Measurements from ENCODE around the gene C19orf47.

Gene C19orf47

DNA sequence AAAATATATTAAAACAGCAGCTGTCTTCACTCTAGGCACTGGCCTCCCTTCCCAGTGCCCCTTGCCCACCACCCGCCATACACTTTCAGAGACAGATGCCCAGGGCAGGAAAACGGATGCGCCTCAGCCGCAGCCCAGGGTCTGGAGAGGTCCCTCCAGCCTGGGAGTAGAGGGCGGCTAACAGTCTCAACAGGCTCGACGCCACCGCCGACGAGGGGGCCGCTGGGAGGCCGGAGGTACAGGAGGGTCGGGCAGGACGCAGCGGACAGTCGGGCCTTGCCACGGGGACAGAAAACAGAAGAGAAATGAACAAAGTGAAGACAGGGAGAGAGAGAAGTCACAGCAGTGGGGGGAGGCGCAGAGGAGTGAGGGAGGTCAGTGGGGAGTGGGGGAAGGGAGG is 27.1 kb downstream of the C19orf47 start:
- TF ChIP-seq, protein P1, sequence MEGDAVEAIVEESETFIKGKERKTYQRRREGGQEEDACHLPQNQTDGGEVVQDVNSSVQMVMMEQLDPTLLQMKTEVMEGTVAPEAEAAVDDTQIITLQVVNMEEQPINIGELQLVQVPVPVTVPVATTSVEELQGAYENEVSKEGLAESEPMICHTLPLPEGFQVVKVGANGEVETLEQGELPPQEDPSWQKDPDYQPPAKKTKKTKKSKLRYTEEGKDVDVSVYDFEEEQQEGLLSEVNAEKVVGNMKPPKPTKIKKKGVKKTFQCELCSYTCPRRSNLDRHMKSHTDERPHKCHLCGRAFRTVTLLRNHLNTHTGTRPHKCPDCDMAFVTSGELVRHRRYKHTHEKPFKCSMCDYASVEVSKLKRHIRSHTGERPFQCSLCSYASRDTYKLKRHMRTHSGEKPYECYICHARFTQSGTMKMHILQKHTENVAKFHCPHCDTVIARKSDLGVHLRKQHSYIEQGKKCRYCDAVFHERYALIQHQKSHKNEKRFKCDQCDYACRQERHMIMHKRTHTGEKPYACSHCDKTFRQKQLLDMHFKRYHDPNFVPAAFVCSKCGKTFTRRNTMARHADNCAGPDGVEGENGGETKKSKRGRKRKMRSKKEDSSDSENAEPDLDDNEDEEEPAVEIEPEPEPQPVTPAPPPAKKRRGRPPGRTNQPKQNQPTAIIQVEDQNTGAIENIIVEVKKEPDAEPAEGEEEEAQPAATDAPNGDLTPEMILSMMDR (IDR thresholded peaks at IDR 0.05; ENCODE audit: poor library complexity, severe bottlenecking): no peak
- peaks cover 43% of the 10 kb centered on the region for H3K36me3 ChIP-seq (ENCODE audit: low read depth)

DNA sequence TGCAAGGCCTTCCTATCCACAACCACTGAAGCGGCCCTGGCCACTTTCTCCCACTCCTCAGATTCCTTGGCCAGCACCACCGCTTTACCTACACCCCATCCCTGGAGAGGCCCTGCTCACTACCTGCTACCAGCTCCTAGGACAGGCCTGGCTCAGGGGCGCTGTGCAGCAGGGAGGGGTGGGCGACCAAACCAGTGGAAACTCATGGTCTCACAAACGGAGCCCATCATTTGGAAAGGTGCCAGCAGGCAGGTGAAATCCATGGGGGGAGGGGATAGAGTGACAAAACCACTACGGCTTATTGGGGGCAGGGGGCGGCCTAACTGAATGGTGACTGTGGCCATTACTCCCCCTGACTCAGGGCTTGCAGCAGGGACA is 27.6 kb downstream of the C19orf47 start:
- Histone ChIP-seq H3K27me3 (ENCODE audit: insufficient read depth, poor library complexity, severe bottlenecking) (no peaks in the 10 kb centered on the region), H3K9me3 (ENCODE audit: severe bottlenecking) (no peaks in the 10 kb centered on the region), H3K27ac (ENCODE audit: poor library complexity, severe bottlenecking) (no peak overlapping the region), H3K36me3 (ENCODE audit: low read depth) (peaks cover 38% of the 10 kb centered on the region), H3K4me1 (ENCODE audit: insufficient read depth, poor library complexity, severe bottlenecking) (no peaks in the 10 kb centered on the region), H3K4me3 (ENCODE audit: severe bottlenecking) (no peak overlapping the region)
- no peak for ATAC-seq (ENCODE audit: low read depth)
- DNase-seq (ENCODE audit: low spot score): no peak
- TF ChIP-seq, protein P1 (IDR thresholded peaks at IDR 0.05; ENCODE audit: poor library complexity, severe bottlenecking): no peak

More for the DNA sequence above, 27.1 kb downstream of the C19orf47 start:
- H3K27me3 ChIP-seq (ENCODE audit: insufficient read depth, poor library complexity, severe bottlenecking): no peaks in the 10 kb centered on the region
- H3K4me1 ChIP-seq (ENCODE audit: insufficient read depth, poor library complexity, severe bottlenecking): no peaks in the 10 kb centered on the region
- ATAC-seq (ENCODE audit: low read depth) (no peak), DNase-seq (ENCODE audit: low spot score) (no peak)
- no peak overlapping the region for H3K4me3 ChIP-seq (ENCODE audit: severe bottlenecking)
- H3K9me3 ChIP-seq (ENCODE audit: severe bottlenecking): no peaks in the 10 kb centered on the region
- H3K27ac ChIP-seq (ENCODE audit: poor library complexity, severe bottlenecking): no peak overlapping the region

- no peaks in the 10 kb centered on the region for H3K27me3 ChIP-seq (ENCODE audit: insufficient read depth, poor library complexity, severe bottlenecking)
- no peaks in the 10 kb centered on the region for H3K4me1 ChIP-seq (ENCODE audit: insufficient read depth, poor library complexity, severe bottlenecking)
- TF ChIP-seq, protein P1 (IDR thresholded peaks at IDR 0.05; ENCODE audit: poor library complexity, severe bottlenecking): no peak
- ATAC-seq (ENCODE audit: low read depth) (no peak), DNase-seq (ENCODE audit: low spot score) (no peak)
- no peaks in the 10 kb centered on the region for H3K9me3 ChIP-seq (ENCODE audit: severe bottlenecking)
- H3K4me3 ChIP-seq (ENCODE audit: severe bottlenecking): no peak overlapping the region
- H3K36me3 ChIP-seq (ENCODE audit: low read depth): peaks cover 20% of the 10 kb centered on the region
- H3K27ac ChIP-seq (ENCODE audit: poor library complexity, severe bottlenecking): no peak overlapping the region
Measured at GRCh38 chr19:40317338-40317737, 30.9 kb downstream of the C19orf47 start.

DNA sequence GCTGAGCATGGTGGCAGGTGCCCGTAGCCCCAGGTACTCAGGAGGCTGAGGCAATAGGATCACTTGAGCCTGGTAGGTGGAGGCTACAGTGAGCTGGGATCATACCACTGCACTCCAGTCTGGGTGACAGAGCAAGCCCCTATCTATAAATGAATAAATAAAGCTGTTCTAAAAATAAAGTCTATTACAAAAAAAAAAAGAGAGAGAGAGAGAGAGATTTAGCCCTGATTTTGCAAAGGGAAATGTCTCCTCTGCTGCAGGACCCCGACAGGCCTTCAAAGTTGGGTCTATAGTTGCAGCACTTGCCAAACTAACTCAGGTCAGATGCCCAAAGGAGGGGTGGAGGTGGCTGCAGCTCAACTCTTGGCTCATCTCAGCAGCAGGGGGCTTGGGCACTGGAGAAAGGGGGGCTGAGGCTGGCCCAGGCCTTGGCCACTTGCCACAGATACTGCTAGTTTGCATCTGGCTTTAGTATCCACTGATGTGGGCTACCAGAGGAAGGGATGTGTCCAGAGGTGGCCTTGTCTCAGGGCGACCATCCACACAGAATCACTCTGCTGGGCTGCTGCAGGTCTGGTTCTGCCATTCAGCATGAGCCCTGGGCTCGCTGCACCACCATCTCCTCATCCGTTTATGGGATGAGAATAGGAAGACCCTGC is 32.3 kb downstream of the C19orf47 start:
- TF ChIP-seq, protein P1 (IDR thresholded peaks at IDR 0.05; ENCODE audit: poor library complexity, severe bottlenecking): no peak
- Histone ChIP-seq H3K9me3 (ENCODE audit: severe bottlenecking) (no peaks in the 10 kb centered on the region), H3K27ac (ENCODE audit: poor library complexity, severe bottlenecking) (no peak overlapping the region), H3K4me1 (ENCODE audit: insufficient read depth, poor library complexity, severe bottlenecking) (no peaks in the 10 kb centered on the region), H3K27me3 (ENCODE audit: insufficient read depth, poor library complexity, severe bottlenecking) (no peaks in the 10 kb centered on the region), H3K4me3 (ENCODE audit: severe bottlenecking) (no peak overlapping the region), H3K36me3 (ENCODE audit: low read depth) (peaks cover 12% of the 10 kb centered on the region; the same call in 1 of the 2 replicates)
- ATAC-seq (ENCODE audit: low read depth): no peak
- no peak for DNase-seq (ENCODE audit: low spot score)

DNA sequence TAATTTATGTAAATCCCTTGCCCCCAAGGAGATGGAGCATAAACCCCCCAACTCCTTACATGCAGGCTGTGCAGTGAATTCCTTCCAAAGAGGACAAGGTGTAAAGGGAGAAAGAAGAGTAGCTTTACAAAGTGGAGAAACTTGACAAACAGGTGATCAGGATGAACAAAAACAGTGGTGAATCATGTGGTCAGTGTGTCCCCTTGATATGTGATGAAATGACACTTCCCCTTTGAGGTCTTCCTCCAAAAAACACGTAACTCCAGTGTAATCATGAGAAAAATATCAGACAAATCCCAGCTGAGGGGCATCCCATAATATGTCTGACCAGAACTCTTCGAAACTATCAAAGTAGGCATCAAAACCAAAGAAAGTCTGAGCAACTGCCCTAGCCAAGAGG is 33.5 kb downstream of the C19orf47 start:
- no peaks in the 10 kb centered on the region for H3K9me3 ChIP-seq (ENCODE audit: severe bottlenecking)
- H3K36me3 ChIP-seq (ENCODE audit: low read depth): peaks cover 6% of the 10 kb centered on the region; the same call in 1 of the 2 replicates
- H3K4me3 ChIP-seq (ENCODE audit: severe bottlenecking): no peak overlapping the region
- no peaks in the 10 kb centered on the region for H3K4me1 ChIP-seq (ENCODE audit: insufficient read depth, poor library complexity, severe bottlenecking)
- no peak overlapping the region for H3K27ac ChIP-seq (ENCODE audit: poor library complexity, severe bottlenecking)
- DNase-seq (ENCODE audit: low spot score): no peak
- ATAC-seq (ENCODE audit: low read depth): no peak
- H3K27me3 ChIP-seq (ENCODE audit: insufficient read depth, poor library complexity, severe bottlenecking): no peaks in the 10 kb centered on the region
- TF ChIP-seq, protein P1 (IDR thresholded peaks at IDR 0.05; ENCODE audit: poor library complexity, severe bottlenecking): no peak
